UCSD-AML1 (cell line): ENCODE measurements around the gene MPHOSPH9.
A peak's percentile ranks its signal among the peaks of the same experiment; 100 is the strongest.

Source experiments
- DNase-seq: peaks from one replicate; lab custom pipeline; 2025; ENCODE audit not compliant: unreplicated experiment; lab: John Stamatoyannopoulos, UW

Gene MPHOSPH9

GRCh38 chr12:123106640-123107359 lies 126.1 kb downstream of the MPHOSPH9 start:
- DNase-seq, result peak; percentile 65

- no peak for DNase-seq
Observed at GRCh38 chr12:123105211-123105826, 127.6 kb downstream of the MPHOSPH9 start.

DNA sequence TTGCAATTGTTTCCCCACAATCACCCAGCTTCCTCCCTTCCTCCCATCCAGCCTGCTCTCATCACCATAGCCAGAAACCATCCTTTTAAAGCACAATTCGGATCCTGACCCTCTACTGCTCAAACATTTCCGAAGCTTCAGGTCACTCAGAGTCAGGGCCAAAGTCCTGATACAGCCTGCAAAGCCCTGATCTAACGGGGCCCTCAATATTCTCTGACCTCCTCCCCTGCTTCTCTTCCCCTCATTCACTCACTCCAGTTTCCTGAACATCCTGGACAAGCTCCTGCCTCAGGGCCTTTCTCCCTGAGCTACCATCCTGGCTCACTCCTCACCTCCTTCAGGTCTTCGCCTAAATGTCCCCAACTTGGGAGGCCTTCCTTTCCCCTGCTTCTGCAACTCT lies 128.1 kb downstream of the MPHOSPH9 start:
- DNase-seq, result no peak
